Caki2 (cell line): ENCODE measurements around the gene ABLIM3. TPM values are rescaled to one million over a fixed set of nuclear protein-coding genes. Genes with fewer than 3 reads are reported as not detected.

Experiments
- DNase-seq: peaks from one replicate; pipeline ENCODE4 v3.0.0-alpha.2; 2015; ENCODE audit warnings: low read depth
- in situ Hi-C: cut with HindIII; loops from 2 replicates; pipeline ENCODE4 v1.10.0; 2016; ENCODE audit warnings: low sequenced_read_pairs, low pct_unique_long_range_greater_than_20kb, mixed read lengths
- total RNA-seq: library from RNA; depleted of rRNA; stranded (reverse); fragments of >200 nt; shearing (Covaris generic); gene quantifications from 2 replicates; pipeline ENCODE4 v1.2.3, GENCODE V29; 2014; ENCODE audit warnings: low replicate concordance

The ABLIM3 gene
- total RNA-seq, 1 experiment from 2014 or later = 10.4 TPM

DNA sequence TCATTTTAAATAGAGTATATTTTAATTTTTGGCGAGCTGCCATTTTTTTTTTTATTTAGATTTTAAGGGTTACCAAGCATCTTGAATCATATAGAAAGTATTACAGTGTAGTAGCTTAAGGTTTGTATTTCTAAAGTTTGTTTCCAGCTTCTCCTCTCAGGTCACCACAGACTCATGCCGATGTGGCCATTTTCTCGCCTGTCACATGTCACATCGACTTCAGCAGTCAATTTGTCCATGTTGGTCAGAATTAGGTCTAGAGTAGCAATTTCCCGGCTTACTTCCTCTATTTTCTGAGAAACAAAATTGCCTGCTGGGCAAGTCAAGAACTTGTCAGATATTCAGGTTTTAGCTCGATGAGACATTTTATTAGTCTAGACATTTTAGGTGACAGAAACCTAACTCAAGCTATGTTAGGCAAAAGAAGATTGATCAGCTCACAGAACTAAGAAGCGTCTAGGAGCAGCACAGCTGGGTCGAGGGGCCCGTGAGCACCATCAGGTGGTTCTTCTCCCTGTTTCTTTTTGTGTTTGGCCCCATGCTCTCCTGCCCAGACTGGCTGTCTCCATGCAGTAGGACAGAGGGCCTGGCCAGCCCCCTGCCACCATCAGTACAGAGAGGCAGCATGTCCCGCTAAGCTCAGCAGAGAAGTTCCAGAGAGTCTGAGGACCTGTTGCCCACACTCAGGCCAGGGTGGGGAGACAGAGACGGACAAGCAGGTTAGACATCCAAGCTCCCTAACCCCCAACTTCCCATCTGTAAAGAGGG lies 82.0 kb downstream of the ABLIM3 start:
- in situ Hi-C loops = no loop called here
- no peak for DNase-seq

DNA sequence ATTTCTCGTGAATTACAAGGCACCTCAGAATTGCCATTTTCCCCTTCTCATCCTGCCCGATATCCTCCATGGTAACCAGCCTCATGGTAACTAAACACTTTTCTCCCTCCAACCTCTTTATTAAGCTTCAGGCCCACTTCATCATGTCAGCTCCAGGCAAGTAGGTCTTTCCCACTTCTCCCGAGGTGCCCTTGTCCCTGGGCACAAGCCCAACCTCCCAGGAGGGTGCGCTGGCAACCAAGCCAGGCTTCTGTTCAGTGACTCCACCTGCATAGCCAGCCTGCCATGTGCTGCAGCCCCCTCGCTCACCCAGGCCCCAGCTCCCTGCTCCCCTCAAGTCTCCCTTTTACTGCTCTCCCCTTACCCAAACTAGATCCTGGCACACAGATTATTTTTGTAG lies 83.0 kb downstream of the ABLIM3 start:
- no peak for DNase-seq
- in situ Hi-C loops = no loop called here

DNA sequence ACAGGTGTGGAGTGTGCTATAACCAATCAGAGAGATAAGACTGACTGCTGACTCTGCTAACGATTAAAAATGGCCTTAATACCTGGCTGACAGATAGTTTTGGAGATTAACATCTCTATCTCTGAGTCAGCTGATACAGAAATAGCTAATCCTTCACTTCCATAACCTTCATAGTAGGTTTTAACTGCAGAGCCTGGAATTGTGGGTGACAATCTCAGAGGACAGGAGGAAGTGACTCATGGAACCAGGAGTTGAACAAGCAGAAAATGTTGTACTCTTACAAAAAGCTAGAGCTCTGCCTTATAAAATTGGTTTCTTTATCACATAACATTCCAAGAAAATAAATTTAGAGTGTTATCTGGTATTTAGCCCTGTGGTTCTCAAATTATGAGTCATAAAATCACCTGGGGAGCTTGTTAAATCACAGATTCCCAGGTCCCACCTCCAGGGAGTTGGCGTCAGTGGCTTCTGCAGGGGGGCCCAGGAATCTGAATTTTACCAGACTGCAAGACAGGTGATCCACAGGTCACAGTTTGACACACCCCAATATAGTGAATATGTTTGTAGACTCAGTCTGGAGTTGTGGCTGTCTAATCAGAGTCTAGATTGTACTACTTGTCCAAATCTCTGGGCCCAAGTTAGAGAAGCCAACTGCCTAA lies 86.0 kb downstream of the ABLIM3 start:
- in situ Hi-C loops = no loop called here
- DNase-seq = peak; percentile 41

DNA sequence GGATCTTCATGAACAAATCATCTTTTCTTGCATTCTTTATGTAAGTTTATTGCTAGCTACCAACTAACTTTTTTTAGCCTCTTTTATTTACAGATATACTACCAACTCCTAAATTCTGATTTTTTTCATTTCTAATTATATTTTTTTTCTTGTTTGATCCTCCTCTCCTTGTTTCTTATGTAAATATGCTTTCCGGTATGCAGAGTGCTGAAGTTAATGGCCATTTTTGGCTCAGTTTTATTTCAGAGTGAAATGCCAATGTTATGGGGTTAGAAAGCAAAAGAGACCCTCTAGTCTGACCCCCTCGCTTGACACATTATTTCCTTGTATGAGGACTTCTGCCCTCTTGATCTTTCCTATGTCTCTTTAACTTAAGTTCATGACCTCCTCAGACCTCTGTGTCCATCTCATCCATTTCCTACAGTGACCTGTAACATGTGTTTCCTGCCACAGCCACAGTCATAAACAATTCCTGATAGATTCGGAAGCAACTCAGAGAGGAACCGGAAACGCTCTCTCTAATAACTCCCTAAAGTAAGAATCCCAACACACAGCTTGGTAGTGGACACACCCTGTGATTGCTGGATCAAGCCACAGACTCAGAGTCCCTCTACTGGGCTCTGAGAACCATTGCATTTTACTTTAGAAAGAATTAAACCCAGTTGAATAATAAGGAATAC lies 87.5 kb downstream of the ABLIM3 start:
- peak; percentile 44 for DNase-seq
- in situ Hi-C loops = no loop called here

DNA sequence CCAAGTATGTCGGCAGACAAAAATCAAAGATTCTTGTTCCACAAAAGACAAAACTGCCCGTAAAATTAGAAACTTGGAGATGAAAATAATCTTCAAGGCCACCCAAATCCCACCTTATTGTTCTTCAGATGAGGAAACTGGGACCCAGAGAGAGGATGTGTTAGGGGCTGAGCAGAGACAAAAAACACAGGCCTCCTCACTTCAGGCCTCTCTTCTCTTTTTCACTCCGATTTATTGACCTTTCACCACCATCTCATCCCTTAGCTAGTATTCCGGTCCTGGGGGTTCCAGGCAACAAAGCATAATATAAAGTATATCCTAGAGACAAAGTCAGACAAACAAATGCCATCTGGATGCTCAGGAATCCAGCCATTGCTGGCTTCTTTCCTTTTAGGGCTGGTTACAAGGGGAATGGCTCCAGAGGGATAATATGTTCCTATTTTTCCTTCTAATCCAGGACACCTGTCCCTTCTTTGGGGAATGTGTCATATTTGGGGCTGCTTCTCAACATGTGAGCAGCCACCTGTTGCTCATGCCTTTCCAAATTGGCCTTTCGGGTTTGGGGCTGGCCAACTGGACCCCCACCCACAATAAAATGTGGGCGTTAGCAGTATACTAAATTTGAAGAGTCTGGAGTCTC lies 88.1 kb downstream of the ABLIM3 start:
- in situ Hi-C loops = no loop called here
- no peak for DNase-seq

DNA sequence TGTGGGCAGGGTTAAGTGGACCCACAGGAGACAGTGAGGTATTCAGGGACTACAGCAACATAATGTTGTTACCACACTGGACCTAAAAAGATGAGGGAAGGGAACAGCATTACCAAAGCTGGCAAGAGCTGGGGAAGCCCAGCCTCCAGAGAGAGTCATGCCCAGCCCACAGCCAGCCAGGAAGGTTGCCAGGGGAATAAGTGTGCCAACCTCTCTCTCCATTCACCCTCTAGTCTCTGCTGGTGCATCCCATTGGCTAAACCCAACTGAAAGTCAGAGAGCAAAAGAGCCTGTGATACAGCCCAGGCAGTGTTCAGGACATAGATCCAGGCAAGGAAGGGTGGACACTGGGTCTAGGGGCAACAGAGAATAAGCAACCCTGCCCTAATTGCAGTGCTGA lies 94.5 kb downstream of the ABLIM3 start:
- in situ Hi-C loops = no loop called here
- no peak for DNase-seq

DNA sequence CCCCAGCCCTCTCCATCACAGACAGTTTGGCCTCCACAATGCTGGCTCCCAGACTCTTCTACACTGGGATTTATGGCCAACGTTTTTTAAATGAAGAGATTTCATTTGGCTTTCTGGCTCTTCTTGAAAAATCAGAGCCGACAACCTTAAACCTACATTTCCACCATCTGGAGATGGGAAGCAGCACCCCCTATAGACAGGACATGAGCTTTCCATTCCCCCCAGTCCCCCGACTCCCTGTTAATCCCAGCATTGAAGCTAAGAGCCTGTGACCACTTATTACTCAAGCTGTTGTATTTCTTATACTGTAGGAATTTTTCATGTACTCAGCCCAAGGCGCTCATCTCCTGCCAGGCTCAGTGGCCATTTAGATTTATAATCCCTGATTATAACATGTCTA lies 96.4 kb downstream of the ABLIM3 start:
- in situ Hi-C loops = no loop called here
- no peak for DNase-seq

DNA sequence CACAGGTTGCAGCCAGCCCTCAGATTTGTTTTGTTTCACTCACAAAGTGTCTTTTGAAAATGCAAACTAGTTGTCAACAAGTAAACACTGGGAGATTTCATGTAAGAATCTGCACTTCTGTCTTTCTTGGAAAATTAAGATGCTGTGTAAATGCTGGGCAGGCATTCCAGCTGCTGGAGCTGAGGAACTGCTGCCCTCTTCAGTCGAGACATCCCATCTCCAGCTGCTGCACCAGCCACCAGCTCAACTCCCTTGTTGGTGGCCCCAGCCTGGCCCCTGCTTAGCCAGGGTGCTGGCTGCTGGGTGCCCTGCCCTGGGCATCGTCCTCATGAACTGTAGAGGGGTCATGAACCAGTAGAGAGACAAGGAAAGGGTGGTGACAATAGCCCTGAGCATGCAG lies 97.2 kb downstream of the ABLIM3 start:
- in situ Hi-C loops = no loop called here
- no peak for DNase-seq

DNA sequence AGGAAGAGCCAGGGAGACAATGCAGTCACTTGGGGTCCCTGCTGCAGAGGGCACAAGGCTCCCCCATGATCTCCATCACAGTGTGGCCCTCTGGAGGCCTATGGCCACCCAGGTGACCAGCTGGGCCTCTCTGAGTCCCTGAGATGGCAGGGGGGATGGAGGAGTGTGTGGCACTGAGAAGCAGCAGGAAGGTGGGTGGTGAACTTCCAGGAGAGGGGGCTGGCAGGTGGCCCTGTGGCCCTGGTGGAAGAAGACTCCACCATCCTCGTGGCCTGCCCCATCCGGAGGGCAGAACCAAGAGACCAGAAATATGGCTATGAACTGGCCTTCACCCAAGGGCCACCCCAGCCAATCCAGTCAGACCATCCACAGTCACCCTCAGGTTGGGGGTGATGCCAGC lies 98.6 kb downstream of the ABLIM3 start:
- in situ Hi-C loops = no loop called here
- DNase-seq = no peak

DNA sequence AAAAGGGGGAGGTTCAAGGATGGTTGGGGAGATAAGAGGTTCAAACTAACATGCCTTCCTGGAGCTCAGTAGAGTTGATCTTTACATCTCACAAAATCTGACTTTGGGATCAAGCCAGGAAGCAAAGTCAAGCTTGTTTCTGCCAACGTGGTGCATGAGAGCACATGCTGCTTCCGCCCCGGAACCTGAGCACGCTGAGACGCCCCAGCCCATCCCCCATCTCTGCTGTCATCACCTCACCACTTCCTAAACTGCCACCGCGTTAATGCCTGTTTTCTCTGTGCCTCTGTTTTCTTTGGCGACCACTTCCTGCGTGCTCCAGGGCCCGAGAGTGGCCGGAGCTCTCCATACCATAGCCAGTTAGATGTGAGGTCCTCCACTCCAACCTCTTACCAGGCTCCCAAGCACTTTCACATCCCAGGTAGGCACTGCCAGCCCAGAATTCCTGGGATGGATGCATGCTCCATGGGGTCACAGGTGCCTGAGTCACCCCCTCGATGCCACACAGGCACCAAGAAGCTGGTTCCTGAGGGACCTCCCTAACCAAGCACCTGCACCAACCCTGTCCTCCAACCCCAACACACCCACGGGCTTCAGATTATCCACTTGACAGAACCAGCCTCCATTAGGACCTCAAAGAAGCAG lies 99.2 kb downstream of the ABLIM3 start:
- no peak for DNase-seq
- in situ Hi-C loops = no loop called here

DNA sequence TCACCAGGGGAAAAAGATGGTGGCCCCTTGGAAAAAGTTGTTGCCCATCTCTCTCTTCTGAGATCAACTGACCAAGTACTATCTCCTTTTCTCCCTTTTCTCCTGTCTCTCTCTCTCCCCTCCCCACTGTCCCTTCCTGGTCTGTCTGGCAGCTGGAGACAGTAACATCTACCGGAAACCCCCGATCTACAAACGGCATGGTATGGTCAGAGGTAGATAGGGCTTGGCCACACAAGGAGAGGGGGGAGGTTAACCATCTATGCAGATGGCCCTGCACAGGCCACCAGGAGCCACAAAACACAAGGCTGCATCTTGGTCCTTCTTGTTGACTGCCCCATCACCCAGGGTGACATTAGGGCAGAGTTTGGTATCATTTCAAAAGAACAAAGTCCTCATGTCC lies 101.0 kb downstream of the ABLIM3 start:
- in situ Hi-C loops = no loop called here
- DNase-seq = no peak

DNA sequence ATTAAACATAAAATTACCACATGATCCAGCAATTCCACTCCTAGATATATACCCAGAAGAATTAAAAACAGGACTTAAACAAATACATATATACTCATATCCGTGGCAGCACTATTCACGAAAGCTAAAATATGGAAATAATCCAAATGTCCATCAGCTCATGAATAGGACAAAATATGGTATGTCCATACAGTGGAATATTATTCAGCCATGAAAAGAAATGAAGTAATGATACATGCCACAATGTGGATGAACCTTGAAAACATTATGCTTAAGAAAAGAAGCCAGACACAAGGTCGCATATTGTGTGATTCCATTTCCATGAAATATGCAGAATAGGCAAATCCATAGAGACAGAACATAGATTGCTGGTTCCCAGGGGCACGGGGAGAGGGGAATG lies 105.6 kb downstream of the ABLIM3 start:
- no peak for DNase-seq
- in situ Hi-C loops = no loop called here

DNA sequence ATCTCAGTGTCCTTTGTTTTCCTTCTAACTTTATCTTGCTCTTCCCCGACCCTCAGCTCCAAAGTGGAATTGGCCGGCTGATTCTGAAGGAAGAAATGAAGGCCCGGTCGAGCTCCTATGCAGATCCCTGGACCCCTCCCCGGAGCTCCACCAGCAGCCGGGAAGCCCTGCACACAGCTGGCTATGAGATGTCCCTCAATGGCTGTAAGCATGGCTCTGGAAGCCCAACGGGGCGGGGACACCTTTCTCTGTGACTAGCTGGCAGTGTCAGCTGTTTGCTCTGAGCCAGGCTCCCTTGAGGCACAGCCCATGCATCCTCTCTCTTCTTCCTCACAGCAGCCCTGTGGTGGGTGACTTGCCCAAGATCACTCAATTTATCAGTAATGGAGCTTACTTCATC lies 106.4 kb downstream of the ABLIM3 start:
- in situ Hi-C loops = no loop called here

DNA sequence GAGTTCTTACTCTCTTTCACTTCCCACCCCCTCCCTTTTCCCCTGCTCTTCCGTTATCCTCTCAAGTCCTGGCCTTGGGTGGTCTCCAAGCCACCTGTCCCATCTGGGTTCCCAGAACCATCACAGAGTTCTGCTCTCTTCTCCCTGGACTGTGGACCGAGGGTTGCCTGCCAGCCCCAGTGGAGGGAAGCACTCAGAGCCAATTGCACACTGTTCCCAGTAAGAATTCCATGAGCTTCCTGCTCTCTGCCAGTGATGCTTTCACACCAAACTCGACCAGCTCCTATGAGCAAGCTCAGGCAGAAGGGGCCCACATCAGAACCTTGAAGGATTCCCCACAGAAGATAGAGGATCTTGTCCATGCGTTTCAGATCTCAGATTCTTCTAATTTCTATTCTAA lies 110.3 kb downstream of the ABLIM3 start:
- no peak for DNase-seq
- in situ Hi-C loops = no loop called here

More for the DNA sequence above, 106.4 kb downstream of the ABLIM3 start:
- DNase-seq = no peak

DNA sequence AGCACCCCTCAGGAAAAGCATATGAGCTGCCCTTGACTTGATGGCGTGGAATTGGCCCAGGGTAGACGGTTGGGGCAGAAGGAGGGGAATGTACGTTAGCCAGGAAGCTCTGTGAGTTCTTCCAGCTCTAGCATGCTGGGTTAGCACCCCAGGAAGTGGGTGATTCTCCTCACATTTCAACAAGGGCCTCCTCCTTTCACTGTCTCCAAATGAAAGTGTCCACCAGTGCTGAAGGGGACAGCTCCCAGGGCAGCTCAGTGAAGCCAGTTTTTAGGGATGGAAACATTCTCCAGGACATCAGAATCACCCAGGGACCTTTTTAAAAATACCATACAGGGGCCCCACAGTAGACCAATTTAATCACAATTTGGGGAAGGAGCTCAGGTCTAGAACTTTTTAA lies 113.2 kb downstream of the ABLIM3 start:
- in situ Hi-C loops = no loop called here
- no peak for DNase-seq

DNA sequence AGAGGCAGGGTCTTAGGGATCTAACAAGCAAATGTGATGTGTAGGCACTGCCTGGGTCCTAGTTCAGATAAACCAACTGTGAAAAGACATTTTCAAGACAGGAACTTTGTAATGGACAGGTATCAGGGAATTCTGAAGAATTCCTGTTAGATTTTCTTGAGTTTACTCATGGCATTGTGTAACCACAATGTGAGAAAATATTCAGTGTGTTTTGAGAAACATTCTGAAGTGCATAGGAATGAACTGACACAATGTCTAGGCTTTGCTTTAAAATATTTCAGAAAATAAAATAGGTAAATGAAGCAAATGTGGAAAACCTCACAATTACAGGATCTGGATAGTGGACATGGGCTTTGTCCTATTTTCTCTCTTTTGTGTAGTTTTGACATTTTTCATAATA lies 115.2 kb downstream of the ABLIM3 start:
- no peak for DNase-seq

DNA sequence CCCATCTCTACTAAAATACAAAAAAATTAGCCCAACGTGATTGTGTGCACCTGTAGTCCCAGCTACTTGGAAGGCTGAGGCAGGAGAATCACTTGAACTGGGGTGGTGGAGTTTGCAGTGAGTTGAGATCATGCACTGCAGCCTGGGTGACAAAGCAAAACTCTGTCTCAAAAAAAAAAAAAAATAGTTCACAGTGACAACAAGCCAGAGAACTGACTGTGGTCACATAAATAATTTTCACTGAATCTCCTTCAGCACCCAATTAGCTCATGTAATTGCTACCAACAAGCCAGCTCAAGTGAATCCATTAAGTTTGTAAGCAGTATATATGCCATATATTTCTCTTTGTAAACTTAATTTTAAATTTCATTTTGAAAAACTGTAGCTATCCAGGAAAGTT lies 115.8 kb downstream of the ABLIM3 start:
- in situ Hi-C loops = no loop called here

More for the DNA sequence above, 115.2 kb downstream of the ABLIM3 start:
- in situ Hi-C loops = no loop called here

DNA sequence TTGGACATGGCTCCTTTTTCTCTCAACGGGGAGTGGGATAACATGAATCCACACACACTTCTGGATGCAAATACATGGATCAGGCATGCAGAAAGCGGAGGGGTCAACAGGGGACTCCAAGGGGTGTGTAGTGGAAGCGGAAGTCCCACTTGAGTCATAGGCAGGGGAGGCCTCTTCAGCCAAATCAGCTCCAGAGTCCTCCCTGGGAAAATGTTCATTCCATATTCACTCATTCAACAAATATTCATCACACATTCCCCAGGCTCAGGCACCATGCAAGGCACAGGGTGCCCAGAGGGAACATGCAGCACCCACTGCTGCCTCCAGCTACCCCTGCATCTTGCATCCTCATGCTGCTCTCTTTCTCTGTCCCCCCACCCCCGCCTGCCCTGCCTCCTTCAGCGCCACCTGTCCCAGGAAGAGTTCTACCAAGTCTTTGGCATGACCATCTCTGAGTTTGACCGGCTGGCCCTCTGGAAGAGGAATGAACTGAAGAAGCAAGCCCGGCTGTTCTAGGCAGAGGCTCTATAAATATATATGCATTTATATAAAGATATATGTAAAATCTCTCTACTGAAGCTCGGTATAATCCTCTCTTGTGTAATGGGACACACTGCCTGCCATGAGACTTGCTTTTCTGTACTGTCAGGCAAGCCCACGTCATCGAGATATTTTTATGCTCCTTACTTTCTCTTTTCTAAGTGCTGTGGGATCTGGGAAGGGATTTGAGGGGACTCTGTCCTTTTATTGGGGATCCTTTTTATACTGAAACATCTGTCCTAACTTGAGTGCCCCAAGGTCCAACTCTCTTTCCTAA lies 116.8 kb downstream of the ABLIM3 start:
- DNase-seq = peak; percentile 61
- in situ Hi-C loops = no loop called here

More for the DNA sequence above, 115.8 kb downstream of the ABLIM3 start:
- peak; percentile 14 for DNase-seq
